Measurements from ENCODE around the gene MAML2. TPM values are rescaled to one million over a fixed set of nuclear protein-coding genes. Genes with fewer than 3 reads are reported as not detected.
A peak's percentile ranks its signal among the peaks of the same experiment; 100 is the strongest.

Gene MAML2
- total and polyA plus RNA-seq, 4 donors = 3.8 to 41.8 (median 13.7) TPM

DNA sequence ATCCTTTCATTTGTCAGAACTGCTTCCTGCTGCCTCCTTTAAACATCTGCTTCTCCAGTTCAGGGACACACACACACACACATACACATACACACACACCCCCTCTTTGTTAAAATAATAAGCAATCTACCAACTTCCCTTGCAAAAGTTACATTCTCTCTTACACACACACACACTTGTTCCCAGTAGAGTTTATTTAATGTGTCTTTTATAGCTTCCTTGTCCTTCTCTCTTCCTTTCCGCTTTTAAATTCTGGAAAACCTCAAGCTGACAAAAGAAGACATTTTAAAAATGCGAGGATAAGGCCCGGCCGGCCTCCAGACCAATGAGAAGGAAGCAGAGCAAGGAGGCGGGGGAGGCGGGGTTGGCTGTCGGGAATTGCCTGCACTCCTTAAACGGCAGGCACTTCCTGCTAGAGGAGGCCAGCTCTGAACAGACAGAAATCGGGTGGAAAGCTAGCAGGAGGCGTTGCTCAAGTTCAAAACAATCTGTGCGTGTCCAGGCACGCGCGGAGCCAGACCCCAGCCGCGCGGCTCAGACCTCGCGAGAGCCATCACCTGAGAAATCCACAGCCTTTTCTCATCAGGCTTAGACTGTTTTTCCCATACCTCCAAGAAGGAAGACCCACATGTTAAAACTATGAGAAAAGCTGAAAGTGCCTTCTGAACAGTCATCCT, 99.9 kb downstream of the MAML2 start:
- WGBS, 2 donors = 1% methylated on average over 19 of the region's 19 CpGs
- Histone ChIP-seq H3K27me3 (ENCODE audit: control insufficient read depth in 3 of 3, insufficient read depth in 3 of 3, low read length in 2 of 3) (no peaks in the 10 kb centered on the region), H3K9ac (ENCODE audit: insufficient read depth in 1 of 2, low read length in 2 of 2) (peak overlapping the region; percentile 57 to 92), H3K9me3 (ENCODE audit: control insufficient read depth in 4 of 4, insufficient read depth in 3 of 4, low read length in 3 of 4) (no peaks in the 10 kb centered on the region), H3K4me3 (peak overlapping the region; percentile 35), H3K4me1 (ENCODE audit: control insufficient read depth in 5 of 5, insufficient read depth in 5 of 5, low read length in 5 of 5) (peaks cover 0 to 50% (median 17%) of the 10 kb centered on the region in 5 donors), H3K27ac (ENCODE audit: low read depth in 1 of 2, low read length in 1 of 2) (peak overlapping the region; percentile 64 to 96), H3K36me3 (ENCODE audit: control insufficient read depth in 4 of 4, insufficient read depth in 4 of 4, low read length in 4 of 4) (no peaks in the 10 kb centered on the region)
- DNase-seq (peak; percentile 97 to 98 (median 98)), ATAC-seq (ENCODE audit: insufficient read depth, low FRiP score) (peak; percentile 99)
- TF ChIP-seq, protein P1, sequence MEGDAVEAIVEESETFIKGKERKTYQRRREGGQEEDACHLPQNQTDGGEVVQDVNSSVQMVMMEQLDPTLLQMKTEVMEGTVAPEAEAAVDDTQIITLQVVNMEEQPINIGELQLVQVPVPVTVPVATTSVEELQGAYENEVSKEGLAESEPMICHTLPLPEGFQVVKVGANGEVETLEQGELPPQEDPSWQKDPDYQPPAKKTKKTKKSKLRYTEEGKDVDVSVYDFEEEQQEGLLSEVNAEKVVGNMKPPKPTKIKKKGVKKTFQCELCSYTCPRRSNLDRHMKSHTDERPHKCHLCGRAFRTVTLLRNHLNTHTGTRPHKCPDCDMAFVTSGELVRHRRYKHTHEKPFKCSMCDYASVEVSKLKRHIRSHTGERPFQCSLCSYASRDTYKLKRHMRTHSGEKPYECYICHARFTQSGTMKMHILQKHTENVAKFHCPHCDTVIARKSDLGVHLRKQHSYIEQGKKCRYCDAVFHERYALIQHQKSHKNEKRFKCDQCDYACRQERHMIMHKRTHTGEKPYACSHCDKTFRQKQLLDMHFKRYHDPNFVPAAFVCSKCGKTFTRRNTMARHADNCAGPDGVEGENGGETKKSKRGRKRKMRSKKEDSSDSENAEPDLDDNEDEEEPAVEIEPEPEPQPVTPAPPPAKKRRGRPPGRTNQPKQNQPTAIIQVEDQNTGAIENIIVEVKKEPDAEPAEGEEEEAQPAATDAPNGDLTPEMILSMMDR (IDR thresholded peaks at IDR 0.05; ENCODE audit: control extremely low read depth, extremely low read depth) = no peak

DNA sequence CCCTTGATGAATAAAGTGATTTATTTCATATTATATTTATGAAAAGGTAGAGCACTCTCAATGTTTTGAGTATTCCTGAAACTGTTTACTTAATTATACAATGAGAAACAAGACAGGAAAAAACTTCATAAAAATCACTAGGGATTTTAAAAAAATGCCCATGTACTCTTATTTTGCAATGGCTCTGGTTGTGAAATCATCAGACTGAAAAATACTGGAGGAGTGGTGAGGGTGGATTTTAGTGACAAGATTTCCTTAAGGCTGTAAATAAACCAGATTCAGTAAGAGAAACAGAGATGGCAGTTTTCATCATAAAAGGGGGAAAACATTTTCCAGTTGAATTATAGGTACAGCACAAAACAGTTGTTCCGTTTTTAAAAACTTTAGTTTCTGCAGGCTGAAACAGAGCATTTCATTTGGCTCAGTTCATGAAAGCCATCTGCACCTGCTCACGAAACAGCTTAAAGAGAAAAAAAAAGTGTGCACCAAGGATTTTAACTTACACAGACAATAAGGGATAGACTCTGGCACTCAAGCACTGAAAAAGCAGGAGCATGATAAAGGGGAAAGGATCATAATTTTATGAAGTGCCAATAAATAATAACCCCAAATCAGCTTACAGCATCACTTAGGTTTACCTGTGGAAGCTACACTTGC, 100.7 kb downstream of the MAML2 start:
- Histone ChIP-seq H3K9ac (ENCODE audit: insufficient read depth in 1 of 2, low read length in 2 of 2) (peak overlapping the region in 1 of 2 donors; percentile 87), H3K4me1 (ENCODE audit: control insufficient read depth in 5 of 5, insufficient read depth in 5 of 5, low read length in 5 of 5) (peaks cover 0 to 54% (median 18%) of the 10 kb centered on the region in 5 donors), H3K27me3 (ENCODE audit: control insufficient read depth in 3 of 3, insufficient read depth in 3 of 3, low read length in 2 of 3) (no peaks in the 10 kb centered on the region), H3K9me3 (ENCODE audit: control insufficient read depth in 4 of 4, insufficient read depth in 3 of 4, low read length in 3 of 4) (no peaks in the 10 kb centered on the region), H3K27ac (ENCODE audit: low read depth in 1 of 2, low read length in 1 of 2) (peak overlapping the region; percentile 22 to 51), H3K36me3 (ENCODE audit: control insufficient read depth in 4 of 4, insufficient read depth in 4 of 4, low read length in 4 of 4) (no peaks in the 10 kb centered on the region), H3K4me3 (no peak overlapping the region)
- peak in 2 of 3 donors; percentile 82 to 85 for DNase-seq
- 38 to 51% methylated on average over 2 of the region's 2 CpGs for WGBS, 2 donors
- ATAC-seq (ENCODE audit: insufficient read depth, low FRiP score) = no peak
- TF ChIP-seq, protein P1 (IDR thresholded peaks at IDR 0.05; ENCODE audit: control extremely low read depth, extremely low read depth) = no peak

DNA sequence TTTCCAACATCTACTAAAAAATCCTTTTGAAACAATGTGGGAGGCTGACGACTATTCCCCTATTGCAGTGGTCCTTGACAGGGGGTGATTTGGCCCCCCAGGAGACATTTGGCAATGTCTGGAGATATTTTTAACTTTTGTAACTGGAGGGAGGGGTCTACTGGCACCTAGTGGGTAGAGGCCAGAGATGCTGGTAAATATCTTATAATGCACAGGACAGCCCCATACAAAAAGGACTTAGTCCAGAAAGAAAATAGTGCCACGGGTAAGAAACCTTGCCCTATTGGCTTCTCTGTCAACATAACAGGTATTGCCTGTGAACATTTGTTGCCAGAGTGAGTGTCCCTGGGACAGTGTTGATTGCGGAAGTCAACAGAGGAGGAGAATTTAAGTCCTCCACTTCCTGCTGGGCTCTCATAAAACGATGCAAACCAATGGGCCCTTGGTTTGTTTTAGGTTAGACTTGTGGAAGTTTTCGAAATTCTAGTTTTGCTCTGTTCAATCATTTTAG, 101.6 kb downstream of the MAML2 start:
- H3K4me1 ChIP-seq (ENCODE audit: control insufficient read depth in 5 of 5, insufficient read depth in 5 of 5, low read length in 5 of 5) = peaks cover 0 to 54% (median 21%) of the 10 kb centered on the region in 5 donors
- ATAC-seq (ENCODE audit: insufficient read depth, low FRiP score) (no peak), DNase-seq (peak in 1 of 3 donors; percentile 56)
- H3K9ac ChIP-seq (ENCODE audit: insufficient read depth in 1 of 2, low read length in 2 of 2) = peak overlapping the region in 1 of 2 donors; percentile 14
- no peaks in the 10 kb centered on the region for H3K36me3 ChIP-seq (ENCODE audit: control insufficient read depth in 4 of 4, insufficient read depth in 4 of 4, low read length in 4 of 4)
- no peak overlapping the region for H3K4me3 ChIP-seq
- TF ChIP-seq, protein P1 (IDR thresholded peaks at IDR 0.05; ENCODE audit: control extremely low read depth, extremely low read depth) = no peak
- WGBS, 2 donors = 43 to 53% methylated on average over 5 of the region's 5 CpGs
- peak overlapping the region in 1 of 2 donors; percentile 46 for H3K27ac ChIP-seq (ENCODE audit: low read depth in 1 of 2, low read length in 1 of 2)
- no peaks in the 10 kb centered on the region for H3K27me3 ChIP-seq (ENCODE audit: control insufficient read depth in 3 of 3, insufficient read depth in 3 of 3, low read length in 2 of 3)
- no peaks in the 10 kb centered on the region for H3K9me3 ChIP-seq (ENCODE audit: control insufficient read depth in 4 of 4, insufficient read depth in 3 of 4, low read length in 3 of 4)
